Stimulated activated CD4-positive, alpha-beta T cell treated with anti-CD3 and anti-CD28 coated beads, Interleukin-12 subunit alpha, Interleukin-12 subunit beta, amount 100 ng/mL, for 48 hours (primary cell): ENCODE data around the gene DOCK2.
"Not testable (repeated sequence)": the region's sequence is repeated elsewhere in the genome, so short reads cannot be mapped to it uniquely, and the experiment has no call there.

Experiments used
- DNase-seq, 3 donors: peaks; one replicate each; pipeline ENCODE4 v3.0.0-alpha.2; 2020; ENCODE audit warnings: low read depth in 2 of 3, low spot score in 1 of 3

The DOCK2 gene

DNA sequence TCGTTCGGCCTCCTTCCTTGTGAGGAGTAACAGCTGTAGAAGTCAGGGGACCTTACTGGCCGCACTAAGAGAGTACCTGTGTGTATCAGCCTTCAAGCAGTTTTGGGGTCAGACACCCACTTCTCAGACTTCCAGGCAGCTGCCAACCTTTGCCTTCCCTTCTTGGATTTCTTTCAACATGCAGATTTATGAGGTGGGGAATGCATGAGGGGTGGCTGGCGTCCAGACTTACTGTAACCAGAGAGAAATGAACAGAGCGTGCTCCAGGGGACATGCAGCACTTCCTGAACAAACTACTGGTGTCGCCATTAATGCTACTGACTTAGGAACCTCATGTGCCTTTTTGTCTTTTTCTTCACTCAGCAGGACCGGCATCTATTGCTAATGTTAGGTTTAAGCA lies 296.5 kb downstream of the DOCK2 start:
- no peak for DNase-seq

DNA sequence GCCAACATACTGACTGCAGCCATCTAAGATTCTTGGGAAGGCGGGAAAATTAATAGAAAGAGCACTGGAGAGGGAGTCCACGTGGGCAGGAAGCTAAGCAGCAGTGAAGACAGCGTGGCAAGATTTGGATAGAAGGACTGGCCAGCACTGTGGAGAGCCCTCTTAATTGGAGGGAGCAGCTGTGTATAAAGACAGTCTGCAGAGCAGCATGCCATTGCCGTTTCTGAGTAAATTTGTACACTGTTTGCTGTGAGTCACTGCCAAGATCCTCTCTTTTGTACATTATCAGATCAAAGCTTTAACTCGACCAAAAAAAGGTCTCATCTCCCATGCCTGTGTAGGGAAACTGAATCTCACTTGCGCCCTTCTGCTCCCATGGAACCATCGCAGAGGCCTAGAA lies 297.9 kb downstream of the DOCK2 start:
- no peak for DNase-seq

DNA sequence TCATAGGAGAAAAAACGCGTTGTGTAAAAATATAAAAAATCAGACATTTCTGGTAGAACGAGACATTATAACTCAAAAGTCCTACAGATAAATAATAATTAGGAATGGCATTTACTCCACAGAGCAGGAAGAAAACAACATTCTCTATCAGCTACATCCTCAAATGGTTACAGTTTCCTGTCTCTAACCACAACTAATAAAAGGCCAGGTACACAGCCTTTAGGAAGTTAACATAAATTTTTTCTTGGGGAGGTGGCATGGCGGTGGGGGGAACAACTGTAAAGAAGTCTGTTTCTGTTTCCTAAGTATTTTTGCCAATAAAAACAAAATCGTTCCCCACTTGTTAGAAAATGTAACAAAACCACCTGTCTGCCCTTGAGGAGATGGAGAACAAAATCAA lies 298.7 kb downstream of the DOCK2 start:
- no peak for DNase-seq

DNA sequence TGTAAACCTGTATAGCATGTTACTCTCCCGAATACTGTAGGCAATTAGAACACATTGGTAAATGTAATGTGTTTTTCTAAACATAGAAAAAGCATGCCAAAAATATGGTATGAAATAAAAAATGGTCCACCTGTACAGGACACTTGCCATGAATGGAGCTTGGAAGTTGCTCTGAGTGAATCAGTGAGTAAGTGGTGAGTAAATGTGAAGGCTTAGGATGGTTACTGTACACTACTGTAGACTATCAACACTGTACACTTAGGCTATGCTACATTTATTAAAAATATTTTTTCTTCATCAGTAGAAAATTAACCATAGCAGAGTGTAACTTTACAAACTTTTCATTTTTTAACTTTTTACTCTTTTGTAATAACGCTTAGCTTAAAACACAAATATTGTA lies 301.4 kb downstream of the DOCK2 start:
- DNase-seq = no peak

DNA sequence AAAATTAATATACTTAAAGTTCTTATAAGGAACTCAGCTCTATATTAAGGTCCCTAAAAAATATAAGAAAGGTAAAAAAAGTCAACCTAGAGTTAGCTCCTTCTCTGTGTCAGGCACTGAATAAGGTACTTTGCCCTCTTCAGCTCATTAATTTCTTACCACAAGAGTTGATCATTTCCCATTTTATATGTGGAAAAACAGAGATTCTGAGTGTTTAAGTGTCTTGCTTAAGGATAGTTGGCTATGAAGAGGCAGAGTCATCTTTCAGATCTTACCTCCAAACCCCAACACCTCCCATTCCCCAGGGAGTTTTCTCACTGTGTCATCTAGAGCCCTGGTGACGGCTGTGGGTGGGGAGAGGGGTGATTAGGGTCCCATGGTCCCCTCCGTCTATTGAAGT lies 302.7 kb downstream of the DOCK2 start:
- DNase-seq = no peak

DNA sequence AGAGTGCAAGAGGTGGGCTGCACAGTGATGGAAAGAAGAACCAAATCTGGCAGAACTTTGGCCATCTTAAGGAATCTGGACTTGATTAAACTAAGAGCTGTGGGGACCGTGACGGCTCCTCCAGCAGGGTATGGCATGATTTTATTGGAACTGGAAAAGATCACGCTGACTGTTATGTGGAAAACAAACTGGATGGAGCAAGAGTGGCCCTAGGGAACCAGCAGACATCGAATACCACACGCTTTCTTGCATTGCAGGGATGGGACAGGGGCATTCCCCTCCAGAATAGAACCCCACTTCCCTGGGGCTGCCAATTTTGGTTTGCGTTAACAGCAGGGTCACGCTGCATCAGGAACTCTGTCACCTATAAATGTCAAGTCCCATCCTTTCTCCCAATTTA lies 304.5 kb downstream of the DOCK2 start:
- DNase-seq = no peak

DNA sequence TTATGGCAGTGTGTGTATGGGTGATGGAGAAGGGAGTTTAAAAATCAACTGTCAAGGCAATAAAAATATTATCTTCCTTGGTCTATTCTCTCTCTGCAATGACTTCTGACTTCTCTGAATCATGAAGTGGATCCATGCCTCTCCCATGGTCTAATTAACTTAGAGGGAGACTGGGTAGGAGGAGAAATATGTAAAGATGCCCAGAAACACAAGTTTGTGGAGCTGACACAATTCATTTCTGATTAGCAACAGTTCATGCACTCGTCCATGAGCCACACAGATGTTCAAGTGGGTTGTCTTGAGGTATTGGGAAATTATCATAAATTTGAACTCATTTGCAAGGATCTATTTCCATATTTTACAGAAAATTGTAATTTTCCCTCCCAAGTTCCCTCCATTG lies 305.1 kb downstream of the DOCK2 start:
- DNase-seq = no peak

DNA sequence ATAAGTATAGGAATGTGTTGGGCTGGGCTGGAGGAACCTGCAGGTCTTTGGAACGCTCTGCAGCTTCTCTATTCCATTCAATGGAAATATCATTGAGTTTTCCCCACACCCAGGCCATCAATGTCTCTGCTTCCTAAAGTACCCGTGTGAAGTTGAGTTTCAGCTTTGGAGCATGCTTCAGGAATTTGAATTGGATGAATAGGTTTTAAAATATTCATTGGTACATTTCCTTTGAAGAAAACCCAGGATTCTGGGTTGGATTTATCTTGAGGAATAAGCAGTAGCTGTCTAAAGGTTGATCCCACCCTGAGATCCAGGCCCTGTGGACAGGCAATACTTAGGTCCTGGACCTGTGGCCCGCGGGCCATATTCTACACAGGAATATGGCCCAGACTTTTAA lies 306.0 kb downstream of the DOCK2 start:
- no peak for DNase-seq

DNA sequence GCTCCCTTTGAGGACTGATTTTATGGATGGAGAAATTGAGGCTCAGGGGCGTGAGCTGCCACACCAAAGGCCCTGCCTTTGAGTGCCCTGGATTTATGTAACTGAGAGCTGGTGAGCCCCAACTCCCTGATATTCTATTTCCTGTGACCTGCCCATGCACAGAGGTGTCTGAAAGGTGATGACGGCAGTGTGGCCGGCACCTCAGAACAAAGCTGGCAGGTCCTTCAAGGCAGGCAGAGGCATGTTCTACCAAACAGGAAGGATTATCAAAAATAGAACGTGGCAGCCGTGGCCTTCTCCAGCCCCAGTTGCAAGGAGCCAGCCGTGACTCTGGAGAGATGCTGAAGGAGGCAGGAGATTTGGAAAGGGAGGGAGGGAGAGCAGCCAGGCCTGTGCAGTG lies 307.0 kb downstream of the DOCK2 start:
- DNase-seq = no peak

DNA sequence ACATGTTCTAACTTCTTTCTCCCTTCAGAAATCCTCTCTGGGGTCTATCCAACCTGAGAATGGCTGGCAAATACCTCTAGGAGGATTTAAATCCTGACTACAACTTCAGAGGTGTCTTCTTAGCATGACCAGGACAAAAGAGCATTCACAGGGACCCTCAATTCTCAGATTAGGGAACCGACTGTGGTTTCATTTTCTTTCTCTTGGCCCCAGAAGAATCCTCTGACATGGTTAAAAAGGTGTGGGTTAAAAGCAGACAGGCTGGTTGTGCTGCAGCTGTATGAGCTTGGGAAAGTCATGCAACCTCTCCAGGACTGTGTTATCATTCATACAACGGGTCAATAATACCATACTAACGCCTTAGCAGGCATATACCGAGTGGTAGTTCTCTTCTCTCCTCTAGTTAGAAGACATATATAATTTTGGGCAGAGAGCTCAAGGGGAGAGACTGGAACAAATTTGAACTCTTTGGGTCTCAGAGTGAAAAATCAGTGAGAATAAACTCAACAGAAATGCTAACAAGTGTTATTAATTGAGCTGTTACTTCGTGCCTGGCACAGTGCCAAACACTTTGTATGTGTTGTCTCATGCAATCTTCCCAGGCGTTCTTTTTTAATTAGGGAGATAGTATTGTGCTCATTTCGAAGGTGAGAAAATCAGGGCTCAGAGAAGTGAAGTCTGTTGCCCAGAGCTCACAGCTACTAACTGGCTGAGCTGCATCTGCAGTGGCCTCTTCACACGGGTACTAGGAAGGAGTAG lies 308.0 kb downstream of the DOCK2 start:
- no peak for DNase-seq

DNA sequence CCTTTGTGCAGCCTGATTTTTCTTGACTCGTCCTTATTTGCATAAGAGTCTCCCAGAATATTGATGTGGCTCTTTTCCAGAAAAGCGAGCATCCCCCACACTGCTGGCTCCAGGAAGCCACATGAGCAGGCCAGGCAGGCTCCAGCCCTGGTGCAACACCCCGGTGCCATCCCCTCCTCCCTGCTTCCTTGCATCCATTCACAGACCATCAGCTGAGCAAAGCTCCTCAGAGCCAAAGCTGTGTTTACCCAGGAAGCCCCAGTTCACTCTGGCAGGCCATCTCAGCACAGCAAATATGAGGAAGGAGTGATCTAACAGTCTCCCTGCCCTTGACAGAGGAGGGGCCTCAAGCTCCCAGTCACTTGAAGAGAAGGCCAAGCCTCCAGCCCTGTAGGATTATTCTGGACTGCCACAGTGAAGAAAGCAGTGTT lies 308.8 kb downstream of the DOCK2 start:
- no peak for DNase-seq

DNA sequence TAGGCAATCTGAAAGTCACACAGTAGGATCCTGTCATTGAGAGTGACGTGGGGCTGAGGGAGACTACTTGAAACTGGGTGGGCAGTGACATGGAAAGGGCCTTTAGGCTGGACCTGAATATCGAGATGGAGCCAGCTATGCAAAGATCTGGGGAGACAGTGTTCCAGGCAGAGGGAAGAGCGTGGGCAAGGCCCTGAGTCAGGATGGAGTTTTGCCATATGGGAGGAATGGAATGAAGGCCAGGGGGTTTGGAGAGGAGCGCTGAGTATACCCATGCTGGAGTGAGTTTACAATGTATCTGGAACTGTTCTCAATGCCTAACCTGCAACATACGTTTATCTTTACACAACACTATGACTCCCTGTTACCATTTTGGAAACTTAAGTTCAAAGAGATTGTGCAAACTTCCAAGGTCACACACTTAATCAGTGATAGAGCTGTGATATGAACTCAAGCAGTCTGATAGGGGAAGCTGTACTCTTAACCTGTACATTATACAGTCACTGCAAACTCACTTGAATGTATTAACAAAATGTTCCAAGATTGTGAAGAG lies 309.7 kb downstream of the DOCK2 start:
- no peak for DNase-seq

DNA sequence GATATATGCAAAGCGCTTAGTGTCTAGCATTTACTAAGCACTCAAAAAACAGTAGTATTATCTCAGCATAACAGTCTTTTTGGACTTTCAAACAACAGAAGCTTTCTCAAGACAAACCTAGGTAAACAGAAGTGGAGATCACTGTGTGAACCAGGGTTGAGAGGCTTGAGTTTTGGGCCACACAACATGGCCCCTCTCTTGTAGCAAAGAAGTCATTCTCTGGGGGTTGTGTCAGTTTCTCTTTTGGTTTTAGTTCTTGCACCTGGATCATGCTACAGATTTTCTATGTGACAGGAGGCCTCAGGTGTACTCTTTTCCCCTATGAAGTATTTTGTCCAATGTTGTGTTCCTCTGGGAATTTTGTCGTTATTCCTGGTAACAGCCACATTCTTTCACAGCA lies 313.3 kb downstream of the DOCK2 start:
- no peak for DNase-seq

DNA sequence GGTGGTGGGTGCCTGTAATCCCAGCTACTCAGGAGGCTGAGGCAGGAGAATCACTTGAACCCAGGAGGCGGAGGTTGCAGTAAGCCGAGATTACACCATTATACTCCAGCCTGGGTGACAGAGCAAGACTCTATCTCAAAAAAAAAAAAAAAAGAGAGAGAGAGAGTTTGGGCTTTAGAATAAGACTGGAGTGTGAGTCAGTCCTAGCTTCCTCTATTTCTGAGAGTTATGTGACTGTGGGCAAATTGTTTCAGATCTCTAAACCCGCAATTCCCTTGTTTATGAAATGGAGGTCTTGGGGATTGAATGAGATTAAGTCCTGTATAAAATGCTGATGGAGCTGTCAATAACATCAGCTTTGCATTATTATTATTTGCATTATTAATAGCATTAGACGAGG lies 316.1 kb downstream of the DOCK2 start:
- DNase-seq = not testable (repeated sequence)

DNA sequence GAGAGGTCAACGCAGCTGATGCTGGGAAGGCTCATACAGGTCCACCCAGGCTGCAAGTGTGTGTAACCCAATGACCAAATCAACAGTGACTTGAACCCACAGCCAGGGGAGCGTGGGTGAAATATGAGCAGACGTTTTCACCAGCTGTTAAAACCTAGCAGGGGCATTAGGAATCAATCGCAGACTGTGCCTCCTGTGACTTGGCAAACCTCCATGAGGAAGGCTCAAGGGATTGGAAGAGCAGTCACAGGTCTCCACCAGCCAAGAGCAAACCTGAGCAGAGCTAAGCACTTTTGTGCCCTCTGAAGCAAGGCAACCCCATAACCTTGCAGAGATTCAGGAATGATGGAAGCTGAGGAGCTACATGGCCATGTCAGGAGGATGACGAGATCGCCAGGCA lies 317.7 kb downstream of the DOCK2 start:
- DNase-seq = no peak

DNA sequence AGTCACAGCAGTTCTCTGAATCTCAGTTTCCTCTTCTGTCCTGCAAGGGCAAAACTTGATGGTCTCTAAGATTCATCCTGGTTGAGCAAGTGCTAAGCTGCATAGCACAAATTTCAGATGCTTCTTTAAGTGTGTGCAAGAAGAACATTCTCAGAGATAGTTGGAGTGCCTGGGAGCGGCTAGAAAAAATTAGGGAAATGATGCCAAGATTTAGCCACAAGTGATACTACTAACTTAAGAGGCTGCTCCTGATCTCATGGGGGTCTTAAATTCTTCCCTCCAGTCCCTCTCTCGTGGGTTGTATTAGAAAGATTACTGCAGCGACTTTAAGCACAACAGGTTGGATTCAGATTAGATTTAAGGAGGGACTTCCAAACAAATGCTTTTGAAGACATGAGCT lies 319.1 kb downstream of the DOCK2 start:
- no peak for DNase-seq

DNA sequence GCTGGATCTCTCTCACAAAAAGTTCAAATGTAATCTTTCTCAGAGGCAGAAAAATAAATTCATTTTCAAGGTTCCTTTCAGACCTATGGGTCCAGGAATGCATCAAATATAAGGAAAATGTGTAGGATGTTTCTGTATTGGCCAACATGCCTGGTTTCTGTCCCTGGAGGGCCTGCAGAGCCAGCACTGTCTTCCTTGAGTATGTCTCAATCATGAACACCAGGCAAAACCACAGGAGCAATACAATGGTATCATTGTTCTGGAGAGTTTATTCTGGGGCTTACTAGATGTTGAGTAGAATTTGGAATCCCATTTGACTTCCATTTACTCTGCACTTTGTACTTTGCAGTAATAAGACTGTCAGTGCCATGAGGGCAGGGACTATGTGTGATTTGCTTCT lies 319.7 kb downstream of the DOCK2 start:
- no peak for DNase-seq

DNA sequence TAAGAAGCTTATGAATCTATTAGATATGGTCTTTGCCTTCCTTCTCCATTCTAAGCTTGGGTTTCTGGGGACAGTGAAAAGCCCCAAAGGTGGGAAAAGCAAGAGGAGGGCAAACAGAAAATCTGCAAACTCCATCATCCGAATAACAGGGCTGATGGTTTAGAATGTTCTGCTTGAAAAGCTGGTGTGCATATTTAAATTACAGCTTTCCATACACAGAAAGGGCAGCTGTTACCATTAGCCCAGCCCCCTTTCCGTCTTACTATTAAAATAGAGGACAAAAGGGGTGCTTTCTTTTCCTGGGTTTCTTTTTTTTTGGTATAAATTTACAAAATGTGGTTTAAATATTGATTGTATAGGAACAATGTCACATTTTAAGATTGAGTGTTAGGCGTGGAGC lies 321.2 kb downstream of the DOCK2 start:
- DNase-seq = no peak

DNA sequence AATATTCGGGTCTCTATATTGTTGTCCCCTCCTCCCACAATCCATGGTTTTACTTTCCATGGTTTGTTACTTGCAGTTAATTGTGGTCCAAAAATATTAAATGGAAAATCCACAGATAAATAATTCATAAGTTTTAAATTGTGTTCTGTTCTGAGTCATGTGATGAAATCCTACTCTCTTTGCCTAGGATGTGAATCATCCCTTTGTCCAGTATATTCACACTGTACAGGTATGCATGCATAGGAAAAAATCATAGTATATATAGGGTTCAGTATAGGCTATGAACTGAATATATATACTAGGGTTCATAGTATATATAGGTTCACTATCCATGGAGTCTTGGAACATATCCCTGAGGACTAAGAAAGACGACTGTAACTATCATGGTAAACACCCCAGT lies 323.6 kb downstream of the DOCK2 start:
- DNase-seq = no peak

DNA sequence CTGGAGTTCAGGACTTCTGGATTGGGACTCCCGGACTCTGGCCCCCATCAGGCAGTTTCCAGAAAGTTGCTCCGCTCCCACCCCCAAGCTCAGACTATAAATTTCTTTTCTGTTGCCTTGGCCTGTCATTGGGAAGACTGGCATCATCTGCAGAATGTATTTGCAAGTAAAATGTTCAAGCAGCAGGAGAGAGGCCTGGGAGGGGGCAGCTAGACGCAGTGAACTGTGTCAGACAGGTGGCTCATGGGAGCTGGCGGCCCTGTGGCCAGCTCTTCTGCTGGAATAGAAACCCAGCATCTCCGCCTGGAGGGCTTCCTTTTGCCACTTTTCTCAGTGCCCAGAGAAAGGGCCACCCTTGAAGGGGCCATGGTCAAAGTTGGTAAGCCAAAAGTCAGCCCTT lies 327.2 kb downstream of the DOCK2 start:
- no peak for DNase-seq

DNA sequence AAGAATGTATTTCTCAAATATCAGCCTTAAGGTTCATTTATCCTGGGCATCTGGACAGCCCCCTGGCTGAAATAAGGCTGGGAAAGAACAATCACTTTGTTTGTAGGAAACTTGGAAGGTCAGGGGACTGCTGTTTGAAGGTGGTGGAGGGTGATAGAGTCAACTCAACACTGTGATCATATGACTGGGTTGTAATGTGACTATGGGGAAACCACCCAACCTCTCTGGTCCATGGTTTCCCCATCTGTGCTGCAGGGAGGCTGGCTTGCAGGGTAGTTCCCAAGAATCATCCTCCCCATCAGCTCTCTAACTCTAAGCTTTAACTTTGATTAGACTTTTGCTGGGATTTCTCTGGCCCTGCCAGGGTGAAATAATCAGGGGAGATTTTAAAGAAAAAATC lies 333.3 kb downstream of the DOCK2 start:
- no peak for DNase-seq

DNA sequence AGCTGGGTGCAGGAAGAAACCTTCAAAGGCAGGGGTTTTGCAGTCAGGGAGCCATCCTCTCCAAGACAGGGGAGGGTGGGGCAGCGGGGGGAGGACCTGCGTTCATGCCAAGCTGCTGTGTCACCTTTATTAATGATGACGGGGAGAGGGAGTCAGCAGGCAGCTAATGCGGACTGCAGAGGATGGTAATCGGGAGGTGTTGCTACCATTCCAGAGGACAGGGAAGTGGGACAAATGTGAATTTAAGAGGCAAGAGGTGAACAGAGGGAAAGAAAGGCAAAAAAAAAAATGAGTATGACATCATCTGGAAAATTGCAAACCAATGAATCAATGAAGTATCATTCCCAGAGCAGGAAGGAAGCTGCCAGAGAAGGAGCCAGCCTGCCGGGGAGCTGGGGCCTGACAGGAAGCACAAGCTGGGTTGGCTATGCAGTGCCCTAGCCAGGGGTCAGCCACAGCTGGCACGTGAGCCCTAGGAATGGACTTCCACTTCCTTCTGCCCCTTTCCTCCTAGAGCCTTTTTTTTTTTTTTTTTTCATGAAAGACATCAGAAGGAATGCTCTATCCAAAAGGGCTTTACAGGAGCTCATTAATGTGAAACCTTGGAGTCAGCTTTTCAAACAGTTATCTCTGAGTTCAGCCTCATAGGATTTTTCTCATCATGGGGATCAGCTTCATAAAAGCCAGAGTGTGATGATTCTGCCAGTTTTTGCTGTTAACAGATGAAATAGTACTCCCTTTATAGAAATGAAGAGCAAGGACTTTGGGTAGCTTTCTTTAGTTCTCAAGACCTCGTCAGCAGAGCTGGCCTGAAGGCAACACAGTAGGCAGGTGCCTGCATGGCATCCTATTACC lies 334.1 kb downstream of the DOCK2 start:
- DNase-seq = no peak
